TTC549 (cell line): ENCODE measurements around the gene GGT5.
"Not testable (repeated sequence)": the region's sequence is repeated elsewhere in the genome, so short reads cannot be mapped to it uniquely, and the experiment has no call there.

Experiments
- FAIRE-seq: peaks from 2 replicates; lab custom pipeline; 2012; peaks lifted over from hg19 to GRCh38; lab: Jason Lieb, UNC

The GGT5 gene

GRCh38 chr22:24262185-24262749 is 17.4 kb upstream of the GGT5 start:
- not testable (repeated sequence) for FAIRE-seq

DNA sequence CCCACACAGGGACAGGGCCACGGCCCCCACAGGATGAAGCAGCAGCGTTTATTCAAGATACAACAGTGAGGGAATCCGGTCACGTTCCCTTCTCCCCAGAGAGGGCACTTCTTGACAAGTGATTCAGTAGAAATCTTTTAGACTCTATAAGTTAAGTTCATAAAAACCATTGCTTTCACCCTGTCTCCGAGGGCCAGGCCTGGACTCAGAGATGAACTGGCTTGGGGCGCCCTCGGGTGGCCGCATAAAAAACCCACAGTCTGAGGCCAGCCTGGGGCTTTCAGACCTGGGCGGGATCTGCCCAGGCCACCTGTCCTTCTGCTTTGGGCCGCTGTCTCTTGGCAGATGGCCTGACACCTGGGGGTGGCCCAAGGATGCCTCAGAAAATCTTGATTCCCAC is 14.6 kb upstream of the GGT5 start:
- not testable (repeated sequence) for FAIRE-seq

DNA sequence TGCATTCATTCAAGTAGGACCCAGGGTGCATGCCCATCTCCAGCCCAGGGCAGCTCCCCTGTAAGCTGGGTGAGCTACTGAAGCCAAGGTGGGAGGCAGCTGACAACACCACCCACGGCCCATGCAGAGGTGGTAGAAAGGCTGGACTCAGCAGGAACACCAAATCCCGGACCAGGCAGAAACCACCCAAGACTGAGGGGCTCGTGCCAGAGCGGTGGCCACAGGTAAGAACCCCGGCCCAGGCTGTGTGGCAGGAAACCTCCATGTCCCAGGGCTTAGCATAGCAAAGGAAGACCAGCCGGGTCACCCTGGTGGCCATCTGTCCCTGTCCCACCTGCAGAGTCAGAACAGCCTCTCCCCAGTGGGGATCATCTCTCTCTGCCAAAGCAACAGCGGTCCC is 11.9 kb upstream of the GGT5 start:
- not testable (repeated sequence) for FAIRE-seq

DNA sequence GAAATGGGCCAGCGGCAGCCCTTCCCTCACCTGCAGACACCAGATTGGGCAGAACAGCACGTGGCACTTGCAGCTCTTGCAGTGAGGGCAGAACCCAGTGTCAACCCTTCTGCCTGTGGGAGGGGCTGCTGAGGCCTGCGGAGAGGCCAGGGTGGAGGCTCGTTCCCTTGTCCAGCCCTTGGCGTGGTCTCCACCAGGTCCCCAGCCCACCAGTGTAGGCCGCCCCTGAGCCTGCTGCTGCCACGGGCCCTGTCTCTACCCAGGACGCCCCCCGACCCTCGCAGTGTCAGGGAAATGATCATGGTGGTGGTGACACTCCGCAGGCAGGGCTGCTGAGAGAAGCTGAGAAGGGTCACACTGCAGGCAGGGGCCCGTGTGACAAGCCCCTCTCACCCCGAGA is 11.3 kb upstream of the GGT5 start:
- FAIRE-seq, result not testable (repeated sequence)

- not testable (repeated sequence) for FAIRE-seq
Measured at GRCh38 chr22:24253126-24253525, 8.2 kb upstream of the GGT5 start.

DNA sequence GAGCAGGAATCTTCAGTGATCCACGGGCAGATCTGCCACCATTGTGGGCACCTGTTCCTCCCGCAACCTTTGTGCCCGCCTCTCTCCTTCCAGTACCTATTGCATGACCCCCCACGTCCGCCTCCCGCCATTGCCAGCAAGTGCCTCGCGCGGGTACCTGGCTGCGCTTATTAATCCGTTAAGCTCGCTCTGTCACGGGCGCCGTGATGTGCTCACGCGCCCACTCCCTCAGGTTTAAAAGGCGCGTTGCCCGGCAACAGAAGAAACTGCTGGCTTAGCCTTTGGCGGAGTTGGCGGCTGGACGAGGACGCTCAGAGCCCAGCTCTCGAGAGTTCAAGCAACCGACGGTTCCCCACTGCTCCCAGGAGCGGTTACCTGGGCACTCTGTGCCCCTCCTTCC is 6.4 kb upstream of the GGT5 start:
- not testable (repeated sequence) for FAIRE-seq

DNA sequence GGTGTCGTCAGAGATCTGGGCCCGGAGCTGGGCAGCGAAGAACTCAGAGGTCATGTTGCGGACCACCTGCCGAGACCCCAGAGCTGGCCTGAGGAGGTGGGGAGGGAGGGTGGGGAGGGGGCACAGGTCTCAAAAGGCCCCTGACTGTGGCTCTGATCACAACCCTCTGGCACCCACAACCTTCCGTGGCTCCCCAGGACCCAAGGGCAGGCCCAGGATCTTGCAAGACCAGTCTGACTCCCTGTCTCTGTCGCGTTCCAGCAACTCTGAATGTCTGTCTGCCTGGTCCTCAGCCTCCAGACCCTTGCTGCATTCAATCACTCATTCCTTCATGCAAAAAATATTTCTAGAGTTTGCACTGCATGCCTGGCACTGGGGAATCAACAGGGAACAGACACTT is 4.5 kb upstream of the GGT5 start:
- FAIRE-seq, result not testable (repeated sequence)

DNA sequence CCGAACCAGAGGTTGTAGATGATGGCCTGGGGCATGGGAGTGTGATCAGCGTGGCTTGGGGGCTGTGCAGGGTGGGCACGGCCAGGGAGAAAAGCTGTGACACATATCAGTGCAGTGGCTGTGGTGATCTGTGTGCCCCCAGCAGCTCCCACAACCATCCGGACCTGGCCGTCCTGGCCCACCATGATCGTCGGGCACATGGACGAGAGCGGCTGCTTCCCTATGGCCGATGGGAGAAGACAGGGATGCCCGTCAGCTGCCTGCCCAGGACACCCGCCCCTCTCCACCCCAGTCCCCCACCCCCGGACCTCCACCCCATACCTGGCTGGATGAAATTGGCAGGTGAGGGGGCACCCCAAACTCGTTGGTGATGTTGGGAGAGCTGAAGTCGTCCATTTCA is 3.7 kb upstream of the GGT5 start:
- FAIRE-seq, result not testable (repeated sequence)

DNA sequence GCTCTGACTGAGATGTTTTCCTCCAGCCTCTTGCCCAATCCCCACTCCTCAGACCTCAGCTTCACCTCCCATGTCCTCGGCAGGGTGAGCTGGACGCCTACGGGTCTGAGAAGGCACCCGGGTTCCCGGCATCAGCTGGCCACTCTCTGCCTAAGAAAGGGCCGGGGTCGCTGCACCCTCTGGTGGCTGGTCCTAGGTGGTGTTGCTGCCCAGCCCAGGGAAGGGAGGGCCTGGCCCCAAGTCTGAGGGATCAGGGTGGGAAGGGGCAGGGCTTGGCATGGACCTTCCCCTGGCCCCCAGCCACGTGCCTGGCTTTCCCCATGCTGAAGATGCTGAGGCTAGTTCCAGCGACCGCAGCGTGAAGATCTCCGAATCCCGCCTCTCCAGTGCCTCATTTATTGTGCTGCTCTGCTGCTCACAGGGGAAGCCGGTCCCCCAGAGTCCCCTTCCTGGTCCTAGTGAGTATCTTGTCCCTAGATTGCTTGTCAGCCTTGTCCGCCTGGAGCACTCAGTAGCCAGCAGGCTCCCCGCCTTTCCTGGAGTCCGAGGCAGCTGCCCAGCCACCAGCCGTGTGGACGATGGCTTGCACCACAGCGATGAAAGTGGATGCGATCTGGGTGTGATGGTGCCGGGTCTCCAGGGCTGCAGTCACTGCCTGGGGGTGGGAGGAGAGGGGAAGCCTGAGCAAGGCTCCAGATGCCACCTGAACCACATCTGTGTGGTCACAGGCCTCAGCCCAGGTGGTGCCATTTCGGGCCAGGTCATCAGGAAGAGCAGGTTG is 2.9 kb upstream of the GGT5 start:
- no peak for FAIRE-seq

DNA sequence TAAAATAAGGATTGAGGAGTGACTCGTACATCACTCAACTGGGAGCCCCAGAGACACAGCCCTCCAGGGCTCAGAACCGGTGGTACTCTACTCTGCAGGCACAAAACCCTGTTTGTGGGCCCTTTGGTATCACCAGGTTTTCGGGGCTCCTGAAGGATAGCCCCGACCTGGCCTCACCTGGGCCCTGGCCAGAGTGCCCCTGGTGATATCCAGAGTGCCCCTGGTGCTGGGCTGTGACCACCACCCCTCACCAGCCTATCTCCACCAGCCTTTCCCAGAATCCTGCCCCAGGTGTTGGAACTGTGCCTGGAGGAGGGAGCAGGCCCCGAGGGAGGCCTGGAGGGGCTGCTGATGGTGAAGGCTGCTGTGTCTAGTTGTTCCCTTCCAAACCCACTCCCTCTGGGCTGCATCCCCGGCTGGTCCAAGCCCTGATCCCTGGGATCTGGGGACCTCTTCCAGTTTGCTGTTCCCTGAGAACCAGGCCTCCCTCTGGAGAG is 2.2 kb upstream of the GGT5 start:
- FAIRE-seq, result no peak

- FAIRE-seq, result not testable (repeated sequence)
Measured at GRCh38 chr22:24245584-24246561, 991 bp upstream of the GGT5 start.

- no peak for FAIRE-seq
Measured at GRCh38 chr22:24244144-24244787, 616 bp downstream of the GGT5 start.

DNA sequence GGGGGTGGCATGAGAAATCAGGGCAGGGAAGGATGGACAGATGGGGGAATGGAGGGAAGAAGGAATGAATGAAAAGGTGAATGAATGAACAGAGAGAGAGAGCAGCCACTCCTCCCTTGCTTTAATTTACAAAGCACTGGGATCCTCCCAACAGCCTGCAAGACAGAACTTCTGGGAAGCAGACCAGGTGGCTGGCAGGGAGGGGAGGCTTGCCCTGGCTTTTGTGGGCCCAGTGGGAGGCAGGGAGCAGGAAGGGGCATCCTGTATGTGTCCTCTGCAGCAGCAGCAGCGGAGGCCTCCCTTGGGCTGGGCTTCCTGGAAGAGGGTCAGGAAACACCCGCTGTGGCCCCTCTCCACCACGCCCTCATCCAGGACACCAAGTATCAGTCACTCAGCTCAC is 1.5 kb downstream of the GGT5 start:
- not testable (repeated sequence) for FAIRE-seq

GRCh38 chr22:24240985-24241692 is 3.7 kb downstream of the GGT5 start:
- FAIRE-seq, result not testable (repeated sequence)

DNA sequence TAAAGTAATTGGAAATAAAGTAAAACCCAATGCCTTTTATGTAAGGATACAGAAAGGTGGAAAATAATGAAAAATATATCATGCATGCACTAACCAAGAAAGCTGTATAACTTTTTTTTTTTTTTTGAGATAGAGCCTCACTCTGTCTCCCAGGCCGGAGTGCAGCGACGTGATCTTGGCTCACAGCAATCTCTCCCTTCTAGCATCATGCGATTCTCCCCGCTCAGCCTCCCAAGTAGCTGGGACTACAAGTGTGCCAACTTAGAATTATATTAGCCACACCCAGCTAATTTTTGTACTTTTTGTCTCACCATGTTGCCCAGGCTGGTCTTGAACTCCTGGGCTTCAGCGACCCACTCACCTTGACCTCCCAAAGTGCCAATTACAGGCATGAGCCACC is 4.5 kb downstream of the GGT5 start:
- no peak for FAIRE-seq

- FAIRE-seq, result not testable (repeated sequence)
Measured at GRCh38 chr22:24238101-24238694, 6.7 kb downstream of the GGT5 start.

GRCh38 chr22:24236656-24237055 is 8.2 kb downstream of the GGT5 start:
- FAIRE-seq, result no peak

DNA sequence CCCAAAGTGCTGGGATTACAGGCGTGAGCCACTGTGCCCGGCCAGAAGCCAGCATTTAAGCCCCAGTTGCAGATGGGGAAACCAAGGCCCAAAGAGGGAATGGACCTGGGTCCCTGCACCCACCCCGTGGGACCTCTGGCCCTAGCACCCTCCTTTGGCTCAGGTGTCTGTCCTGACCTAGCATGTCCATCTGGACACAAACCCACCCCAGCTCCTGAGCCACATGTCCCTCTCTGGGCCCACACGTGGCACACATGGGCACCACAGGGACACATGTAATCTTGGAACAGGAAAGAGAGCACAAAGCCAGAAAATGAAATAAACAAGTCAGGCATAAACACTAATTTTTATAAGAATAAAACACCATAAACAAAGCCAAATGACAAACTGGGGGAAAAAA is 9.6 kb downstream of the GGT5 start:
- FAIRE-seq, result no peak

DNA sequence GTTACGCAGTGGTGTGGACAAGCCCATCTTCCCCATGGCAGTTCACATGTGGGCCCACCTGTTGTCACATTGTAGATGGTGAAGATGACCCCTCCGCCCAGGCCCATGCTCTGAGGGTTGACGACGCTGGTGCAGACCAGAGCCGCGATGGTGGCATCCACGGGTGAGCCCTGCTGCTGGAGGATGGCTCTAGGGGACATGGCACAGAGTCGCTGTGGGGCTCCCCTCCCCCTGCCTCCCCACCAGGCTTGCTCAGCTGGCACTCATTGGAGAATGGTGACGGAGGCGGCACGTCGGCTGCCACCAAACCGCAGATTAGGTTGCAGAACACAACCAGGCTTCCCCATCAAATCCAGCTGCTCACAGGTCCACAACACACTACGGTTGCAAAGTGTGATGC is 11.1 kb downstream of the GGT5 start:
- FAIRE-seq, result no peak

GRCh38 chr22:24233235-24233634 is 11.6 kb downstream of the GGT5 start:
- no peak for FAIRE-seq

DNA sequence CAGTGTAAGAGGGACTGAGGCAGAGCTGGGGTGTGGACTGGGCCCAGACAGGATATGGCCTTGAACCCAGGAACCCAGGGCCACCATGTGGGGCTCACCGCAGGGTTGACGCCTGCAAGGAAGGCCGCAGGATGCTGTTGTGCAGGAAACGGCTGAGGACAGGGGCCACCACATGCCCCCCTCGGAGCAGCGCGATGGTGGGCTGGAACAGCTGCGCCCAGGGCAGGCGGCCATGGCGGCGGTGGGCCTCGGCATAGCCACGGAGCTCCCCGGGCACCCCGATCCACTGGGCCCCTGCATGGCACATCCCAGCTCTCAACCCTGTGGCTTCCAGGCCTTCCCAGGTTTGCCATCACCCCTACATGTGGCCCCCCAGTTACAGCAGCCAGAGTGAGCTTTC is 12.2 kb downstream of the GGT5 start:
- FAIRE-seq, result no peak
